Measurements from ENCODE around the gene TUBA3D.
"Not testable (repeated sequence)": the region's sequence is repeated elsewhere in the genome, so short reads cannot be mapped to it uniquely, and the experiment has no call there.

The TUBA3D gene

DNA sequence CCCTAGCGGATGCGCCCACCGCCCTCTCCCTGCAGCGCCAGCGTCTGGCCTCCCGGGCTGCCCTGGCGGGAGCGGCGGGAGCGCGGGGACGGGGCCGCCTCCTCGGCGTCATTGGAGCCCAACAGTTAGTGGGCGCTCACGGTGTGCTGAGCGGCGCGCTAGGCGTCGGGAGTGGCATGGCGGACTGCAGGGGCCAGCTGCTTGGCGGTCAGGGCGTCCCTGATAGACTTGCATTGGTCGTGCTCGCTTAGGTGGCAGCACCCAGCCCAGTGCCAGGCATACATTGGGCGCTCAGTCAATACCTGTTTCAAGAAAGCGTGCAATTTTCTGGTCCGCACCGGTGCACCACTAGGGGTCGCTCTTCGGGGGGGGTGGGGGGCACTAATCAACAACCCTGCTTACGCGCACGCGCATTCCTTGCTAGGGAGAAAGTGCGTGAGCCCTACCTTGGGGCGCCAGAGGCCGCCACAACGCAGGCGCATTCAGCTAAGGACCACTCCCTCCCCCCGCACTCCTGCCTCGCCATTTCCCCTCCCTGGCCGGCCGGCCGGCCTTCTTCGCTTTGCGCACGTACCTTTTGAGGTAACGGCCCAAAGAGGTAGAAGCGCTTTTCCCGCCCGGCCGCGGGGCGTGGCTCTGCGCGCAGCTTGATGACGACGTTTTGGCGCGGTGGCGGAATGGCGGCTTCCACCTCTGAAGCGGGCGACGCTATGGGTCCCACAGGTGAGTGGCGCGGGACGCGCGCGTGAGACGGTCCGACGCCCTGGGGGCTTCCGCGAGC is 16.7 kb downstream of the TUBA3D start:
- FAIRE-seq (no peak), DNase-seq (ENCODE audit: insufficient read length, low spot score) (peak; percentile 94)
- TF ChIP-seq, protein P1, sequence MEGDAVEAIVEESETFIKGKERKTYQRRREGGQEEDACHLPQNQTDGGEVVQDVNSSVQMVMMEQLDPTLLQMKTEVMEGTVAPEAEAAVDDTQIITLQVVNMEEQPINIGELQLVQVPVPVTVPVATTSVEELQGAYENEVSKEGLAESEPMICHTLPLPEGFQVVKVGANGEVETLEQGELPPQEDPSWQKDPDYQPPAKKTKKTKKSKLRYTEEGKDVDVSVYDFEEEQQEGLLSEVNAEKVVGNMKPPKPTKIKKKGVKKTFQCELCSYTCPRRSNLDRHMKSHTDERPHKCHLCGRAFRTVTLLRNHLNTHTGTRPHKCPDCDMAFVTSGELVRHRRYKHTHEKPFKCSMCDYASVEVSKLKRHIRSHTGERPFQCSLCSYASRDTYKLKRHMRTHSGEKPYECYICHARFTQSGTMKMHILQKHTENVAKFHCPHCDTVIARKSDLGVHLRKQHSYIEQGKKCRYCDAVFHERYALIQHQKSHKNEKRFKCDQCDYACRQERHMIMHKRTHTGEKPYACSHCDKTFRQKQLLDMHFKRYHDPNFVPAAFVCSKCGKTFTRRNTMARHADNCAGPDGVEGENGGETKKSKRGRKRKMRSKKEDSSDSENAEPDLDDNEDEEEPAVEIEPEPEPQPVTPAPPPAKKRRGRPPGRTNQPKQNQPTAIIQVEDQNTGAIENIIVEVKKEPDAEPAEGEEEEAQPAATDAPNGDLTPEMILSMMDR (IDR thresholded peaks at IDR 0.05; ENCODE audit: insufficient read depth, missing control alignments) = peak; percentile 63

GRCh38 chr2:131493199-131493968 is 17.5 kb downstream of the TUBA3D start:
- FAIRE-seq = no peak
- no peak for DNase-seq (ENCODE audit: insufficient read length, low spot score)

GRCh38 chr2:131495506-131495905 is 19.6 kb downstream of the TUBA3D start:
- DNase-seq (ENCODE audit: insufficient read length, low spot score); FAIRE-seq: not testable (repeated sequence)

More at GRCh38 chr2:131493199-131493968, 17.5 kb downstream of the TUBA3D start:
- TF ChIP-seq, protein P1 (IDR thresholded peaks at IDR 0.05; ENCODE audit: insufficient read depth, missing control alignments) = no peak

DNA sequence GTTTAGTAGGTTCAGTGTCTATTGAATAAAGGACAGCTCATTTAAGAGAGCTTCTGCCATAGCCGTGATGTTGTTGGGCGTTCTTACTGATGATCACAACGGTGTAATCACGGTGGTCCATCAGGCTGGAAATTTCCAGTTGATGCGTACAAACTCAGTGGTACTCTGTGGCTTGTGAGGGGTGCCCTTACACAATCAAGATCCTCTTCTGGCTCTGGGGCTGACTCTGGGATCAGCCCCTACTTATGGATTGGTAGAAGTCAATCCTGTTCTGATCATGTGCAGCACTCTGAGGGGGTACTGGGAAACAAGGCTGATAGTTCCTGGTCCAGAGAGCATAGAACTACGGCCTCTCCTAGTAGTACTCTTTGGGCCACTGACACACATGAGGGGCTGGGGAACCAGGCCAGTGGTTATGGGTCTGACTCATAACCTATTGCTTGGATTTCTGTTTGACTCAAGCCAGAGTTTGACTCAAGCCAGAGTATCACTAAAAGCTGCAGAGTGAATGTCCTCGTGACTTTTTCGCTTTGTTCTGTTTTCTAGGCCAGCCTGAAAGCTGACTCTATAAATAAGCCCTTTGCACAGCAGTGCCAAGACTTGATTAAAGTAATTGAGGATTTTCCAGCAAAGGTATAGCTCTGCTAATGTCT is 22.5 kb downstream of the TUBA3D start:
- FAIRE-seq; DNase-seq (ENCODE audit: insufficient read length, low spot score): not testable (repeated sequence)

GRCh38 chr2:131503587-131503986 is 27.7 kb downstream of the TUBA3D start:
- DNase-seq (ENCODE audit: insufficient read length, low spot score); FAIRE-seq: not testable (repeated sequence)

DNA sequence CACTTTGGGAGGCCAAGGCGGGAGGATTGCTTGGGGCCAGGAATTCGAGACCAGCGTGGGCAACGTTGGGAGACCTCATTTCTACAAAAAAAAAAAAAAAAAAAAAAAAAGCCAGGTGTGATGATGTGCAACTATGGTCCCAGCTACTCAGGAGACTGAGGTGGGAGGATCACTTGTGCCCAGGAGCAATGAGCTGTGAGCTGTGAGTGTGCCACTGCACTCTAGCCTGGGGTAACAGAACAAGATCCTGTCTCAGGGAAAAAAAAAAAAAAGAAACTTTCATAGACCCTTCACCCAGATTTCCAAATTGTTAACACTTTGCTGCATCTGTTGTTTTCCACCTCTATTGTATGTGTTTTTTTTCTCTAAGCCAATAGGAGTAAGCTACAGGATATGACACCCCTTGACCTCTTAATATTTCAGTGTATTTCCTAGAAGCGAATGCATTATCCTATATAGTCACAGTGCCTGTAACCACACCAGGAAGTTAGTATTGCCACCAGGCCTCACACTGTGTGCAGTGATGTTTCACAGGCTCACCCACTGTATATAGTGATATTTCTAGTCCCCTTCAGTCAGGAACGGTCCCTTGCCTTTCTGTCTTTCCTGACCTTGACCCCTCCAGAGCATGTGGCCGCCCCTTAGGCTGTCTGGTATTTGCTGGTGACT is 28.3 kb downstream of the TUBA3D start:
- not testable (repeated sequence) for FAIRE-seq; DNase-seq (ENCODE audit: insufficient read length, low spot score)

DNA sequence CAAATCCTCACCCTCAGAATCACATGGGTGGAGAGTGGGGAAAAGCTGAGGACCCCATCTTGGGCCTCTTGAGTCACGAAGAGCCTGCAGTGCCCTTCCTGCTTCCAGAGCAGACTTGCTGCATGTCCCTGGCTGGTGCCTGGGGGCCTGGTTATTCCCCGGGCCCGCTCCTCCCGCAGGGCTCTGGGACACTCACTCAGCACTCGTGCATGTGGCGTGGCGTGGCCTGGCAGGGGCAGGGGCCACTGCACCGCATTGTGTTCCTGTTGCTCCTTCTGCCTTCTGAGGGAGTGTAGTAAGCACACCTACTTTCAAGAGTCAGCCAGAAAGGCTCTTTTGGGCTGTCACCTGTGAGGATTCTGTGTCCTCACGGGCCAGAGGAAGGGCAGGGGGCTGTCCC is 33.7 kb downstream of the TUBA3D start:
- TF ChIP-seq, protein P1 (IDR thresholded peaks at IDR 0.05; ENCODE audit: insufficient read depth, missing control alignments) = no peak
- FAIRE-seq (no peak), DNase-seq (ENCODE audit: insufficient read length, low spot score) (no peak)

DNA sequence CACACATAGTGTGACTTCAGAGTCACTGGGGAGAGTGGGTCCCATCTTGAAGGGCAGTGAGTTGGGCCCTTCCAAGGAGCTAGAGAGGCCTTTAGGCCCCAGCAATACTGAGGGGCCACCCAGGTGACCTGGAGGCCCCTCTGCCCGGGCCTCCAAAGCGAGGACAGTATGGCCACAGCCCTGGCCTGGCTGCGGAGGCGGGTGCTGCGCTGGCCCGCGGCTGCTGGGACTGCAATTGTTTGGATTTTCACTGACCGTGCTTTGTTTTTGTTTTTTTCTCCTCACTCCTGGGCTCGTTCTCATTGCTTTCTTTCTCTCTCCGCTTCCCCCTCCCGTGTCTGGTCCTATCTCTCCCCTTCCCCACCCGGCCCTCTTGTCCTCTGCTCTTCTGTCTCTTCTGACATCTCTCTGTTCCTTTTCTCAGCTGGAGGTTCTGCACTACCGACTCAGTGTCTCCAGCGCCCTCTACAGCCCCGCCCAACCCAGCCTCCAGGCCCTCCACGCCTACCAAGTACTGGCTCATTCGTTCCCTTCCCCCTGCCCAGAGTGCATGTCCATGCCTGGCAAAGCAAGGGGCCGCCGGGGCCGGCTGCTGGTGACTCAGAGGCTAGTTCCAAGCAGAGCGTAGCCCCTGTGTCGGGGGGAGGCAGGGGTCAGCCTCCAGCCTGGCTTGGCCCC is 35.5 kb downstream of the TUBA3D start:
- not testable (repeated sequence) for DNase-seq (ENCODE audit: insufficient read length, low spot score); FAIRE-seq

GRCh38 chr2:131511969-131512870 is 36.3 kb downstream of the TUBA3D start:
- not testable (repeated sequence) for DNase-seq (ENCODE audit: insufficient read length, low spot score); FAIRE-seq

- not testable (repeated sequence) for DNase-seq (ENCODE audit: insufficient read length, low spot score); FAIRE-seq
These were observed 38.7 kb downstream of the TUBA3D start for GRCh38 chr2:131514408-131515166.

DNA sequence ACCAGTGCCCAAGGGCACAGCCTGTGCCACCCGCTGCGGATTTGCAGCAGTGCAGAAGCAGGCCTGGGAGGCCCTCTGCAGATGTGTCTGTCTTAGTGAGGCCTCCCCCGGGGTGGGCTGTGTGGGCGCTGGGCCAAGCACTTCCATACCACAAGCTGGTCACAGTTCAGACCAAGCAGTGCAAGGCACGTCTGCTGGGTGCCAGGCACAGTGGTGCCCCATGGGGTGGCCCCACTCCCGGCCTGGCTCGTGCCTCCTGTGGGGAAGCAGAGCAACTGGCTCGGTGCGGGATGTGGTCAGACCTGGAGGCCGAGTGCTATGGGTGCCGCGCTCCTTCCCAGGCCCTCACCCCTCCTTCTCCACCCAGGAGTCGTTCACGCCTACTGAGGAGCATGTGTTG is 39.3 kb downstream of the TUBA3D start:
- not testable (repeated sequence) for FAIRE-seq; DNase-seq (ENCODE audit: insufficient read length, low spot score)

Data from D721Med (cell line).